Measurements from ENCODE around the gene ARID5A.

GRCh38 chr2:96510931-96511595 lies 25.5 kb upstream of the ARID5A start:
- no peak for TF ChIP-seq POLR2A (IDR thresholded peaks at IDR 0.05; ENCODE audit: low read depth, low read length)
- no peak for TF ChIP-seq POLR2AphosphoS5 (IDR thresholded peaks at IDR 0.05; ENCODE audit: low read depth, low read length)
- no peak for TF ChIP-seq SPI1 (IDR thresholded peaks at IDR 0.05; ENCODE audit: low read depth, low read length)
- TF ChIP-seq TAF1 (IDR thresholded peaks at IDR 0.05; ENCODE audit: low read depth, low read length), result no peak
- no peak for TF ChIP-seq PAX5 (IDR thresholded peaks at IDR 0.05; ENCODE audit: insufficient read depth, low read length, severe bottlenecking)
